Neural cell (in vitro differentiated cells): ENCODE data around the gene MID1.

ENCODE experiments used
- CTCF ChIP-seq: fragments of 450-650 bp; IDR thresholded peaks from 2 replicates; pipeline ENCODE4 v1.5.1; 2014; ENCODE audit warnings: antibody characterized with exemption, mild to moderate bottlenecking, moderate library complexity; ENCODE audit not compliant: poor library complexity, severe bottlenecking
- EZH2 ChIP-seq: fragments of 200-600, 300-800 bp; shearing (Covaris generic), sonication (generic); IDR thresholded peaks from 2 replicates; pipeline ENCODE4 v1.6.1; 2014; ENCODE audit warnings: antibody characterized with exemption, low read length, borderline replicate concordance, mild to moderate bottlenecking; ENCODE audit not compliant: insufficient read depth, poor library complexity, severe bottlenecking
- MXI1 ChIP-seq: fragments of 450-650 bp; conservative IDR thresholded peaks from 2 replicates; pipeline ENCODE4 v1.6.1; 2014; ENCODE audit warnings: antibody characterized with exemption, mild to moderate bottlenecking; ENCODE audit not compliant: poor library complexity, severe bottlenecking
- POLR2AphosphoS5 ChIP-seq: IDR thresholded peaks from 2 replicates; pipeline ENCODE4 v1.6.1; 2012

- TF ChIP-seq CTCF (no peak), EZH2 (no peak), MXI1 (no peak), POLR2AphosphoS5 (no peak)
These were observed 102.3 kb downstream of the MID1 start for GRCh38 chrX:10518073-10518472.
